Left lung (tissue), 10 donors: ENCODE data around the gene HECTD4. TPM values are rescaled to one million over a fixed set of nuclear protein-coding genes. Genes with fewer than 3 reads are reported as not detected.
"Not testable (repeated sequence)": the region's sequence is repeated elsewhere in the genome, so short reads cannot be mapped to it uniquely, and the experiment has no call there.

Experiments used
- ATAC-seq: fragments of 200-7000 bp; cut with Tn5 transposase; one replicate; pipeline ENCODE4 v1.9.1; 2020; ENCODE audit warnings: moderate library complexity
- DNase-seq, 4 donors: peaks; one replicate each; pipeline ENCODE4 v3.0.0-alpha.2; 2013 to 2020
- H3K27ac ChIP-seq, 2 donors: fragments of 200-600 bp; sonication (generic) in 1 of 2; one replicate each; pipeline versions ENCODE4 v1.5.0 to v1.8.0; 2020 to 2021
- H3K27me3 ChIP-seq, 2 donors: fragments of 200-600 bp; sonication (generic) in 1 of 2; one replicate each; pipeline versions ENCODE4 v1.5.0 to v1.8.0; 2020 to 2021
- H3K36me3 ChIP-seq, 2 donors: fragments of 200-600 bp; sonication (generic) in 1 of 2; one replicate each; pipeline versions ENCODE4 v1.5.0 to v1.8.0; 2020 to 2021
- H3K4me1 ChIP-seq, 2 donors: fragments of 200-600 bp; one replicate each; pipeline ENCODE4 v1.8.0; 2021
- H3K4me3 ChIP-seq, 2 donors: fragments of 200-600 bp; sonication (generic) in 1 of 2; one replicate each; pipeline versions ENCODE4 v1.5.0 to v1.8.0; 2020 to 2021; ENCODE audit warnings: mild to moderate bottlenecking in 1 of 2
- H3K9me3 ChIP-seq, 2 donors: fragments of 200-600 bp; sonication (generic) in 1 of 2; one replicate each; pipeline versions ENCODE4 v1.5.0 to v1.8.0; 2020 to 2021
- intact Hi-C, 2 donors: fragments of 100-400 bp; cut with DNase I; formaldehyde crosslinking; loops; one replicate each; pipeline versions ENCODE4 v1.11.2 to v1.14.2; 2022
- polyA plus RNA-seq, 6 donors: library from polyadenylated mRNA; unstranded; fragments of 120-200 nt; gene quantifications; one replicate each; pipeline ENCODE4 v1.2.1, GENCODE V29; 2013; ENCODE audit not compliant: insufficient read length in 6 of 6
- total RNA-seq, 2 donors: library from RNA; stranded (reverse); fragmentation: NEBNext Ultra II Directional; extraction: Animal tissue kit (Norgen Biotek cat#: 25700); gene quantifications; one replicate each; pipeline ENCODE4 v1.2.1, GENCODE V29; 2021
- TF ChIP-seq, protein P1 (sequence below), 2 donors: fragments of 200-600 bp; sonication (generic) in 1 of 2; IDR thresholded peaks; one replicate each; pipeline versions ENCODE4 v1.5.0 to v1.8.0; 2021; ENCODE audit warnings: antibody characterized with exemption in 2 of 2
- donor health status: DM: no; HTN: yes; CAD: no.
- donor health status: DM: no; HTN: no; CAD: no.

HECTD4 gene
- total and polyA plus RNA-seq, 8 donors = 41.3 to 78.6 (median 64.9) TPM

GRCh38 chr12:112401903-112402498 is 19.8 kb upstream of the HECTD4 start:
- Histone ChIP-seq H3K27me3 (no peaks in the 10 kb centered on the region), H3K4me1 (peaks cover under 1 to 12% of the 10 kb centered on the region in 2 donors), H3K27ac (no peak overlapping the region), H3K36me3 (peaks cover 0 to 36% of the 10 kb centered on the region in 2 donors), H3K4me3 (no peak overlapping the region), H3K9me3 (no peaks in the 10 kb centered on the region)
- DNase-seq (no peak), ATAC-seq (no peak)
- TF ChIP-seq, protein P1, sequence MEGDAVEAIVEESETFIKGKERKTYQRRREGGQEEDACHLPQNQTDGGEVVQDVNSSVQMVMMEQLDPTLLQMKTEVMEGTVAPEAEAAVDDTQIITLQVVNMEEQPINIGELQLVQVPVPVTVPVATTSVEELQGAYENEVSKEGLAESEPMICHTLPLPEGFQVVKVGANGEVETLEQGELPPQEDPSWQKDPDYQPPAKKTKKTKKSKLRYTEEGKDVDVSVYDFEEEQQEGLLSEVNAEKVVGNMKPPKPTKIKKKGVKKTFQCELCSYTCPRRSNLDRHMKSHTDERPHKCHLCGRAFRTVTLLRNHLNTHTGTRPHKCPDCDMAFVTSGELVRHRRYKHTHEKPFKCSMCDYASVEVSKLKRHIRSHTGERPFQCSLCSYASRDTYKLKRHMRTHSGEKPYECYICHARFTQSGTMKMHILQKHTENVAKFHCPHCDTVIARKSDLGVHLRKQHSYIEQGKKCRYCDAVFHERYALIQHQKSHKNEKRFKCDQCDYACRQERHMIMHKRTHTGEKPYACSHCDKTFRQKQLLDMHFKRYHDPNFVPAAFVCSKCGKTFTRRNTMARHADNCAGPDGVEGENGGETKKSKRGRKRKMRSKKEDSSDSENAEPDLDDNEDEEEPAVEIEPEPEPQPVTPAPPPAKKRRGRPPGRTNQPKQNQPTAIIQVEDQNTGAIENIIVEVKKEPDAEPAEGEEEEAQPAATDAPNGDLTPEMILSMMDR (IDR thresholded peaks at IDR 0.05) = no peak
- intact Hi-C loops = no loop called here

DNA sequence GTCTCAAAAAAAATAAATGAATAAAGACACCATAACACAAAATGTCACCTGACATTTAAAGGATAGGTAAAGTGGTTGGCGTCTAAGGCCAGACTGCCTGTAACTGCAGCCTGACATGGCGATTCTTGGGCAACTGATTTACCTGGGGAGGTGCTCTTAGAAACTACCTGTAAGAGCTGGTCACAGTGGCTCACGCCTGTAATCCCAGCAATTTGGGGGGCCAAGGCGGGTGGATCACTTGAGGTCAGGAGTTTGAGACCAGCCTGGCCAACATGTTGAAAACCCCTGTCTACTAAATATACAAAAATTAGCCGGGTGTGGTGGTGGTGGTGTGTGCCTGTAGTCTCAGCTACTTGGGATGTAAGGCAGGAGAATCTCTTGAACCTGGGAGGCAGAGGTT is 18.8 kb upstream of the HECTD4 start:
- Histone ChIP-seq H3K4me3 (no peak overlapping the region), H3K9me3 (no peaks in the 10 kb centered on the region), H3K4me1 (peaks cover 0 to 2% of the 10 kb centered on the region in 2 donors), H3K27me3 (no peaks in the 10 kb centered on the region), H3K36me3 (peaks cover 0 to 27% of the 10 kb centered on the region in 2 donors), H3K27ac (no peak overlapping the region)
- intact Hi-C loops = no loop called here
- ATAC-seq (no peak), DNase-seq (no peak)
- TF ChIP-seq, protein P1 (IDR thresholded peaks at IDR 0.05) = no peak

GRCh38 chr12:112393328-112393727 is 11.1 kb upstream of the HECTD4 start:
- Histone ChIP-seq H3K36me3 (no peaks in the 10 kb centered on the region), H3K27ac (no peak overlapping the region), H3K4me3 (no peak overlapping the region), H3K27me3 (no peaks in the 10 kb centered on the region), H3K9me3 (no peaks in the 10 kb centered on the region), H3K4me1 (no peaks in the 10 kb centered on the region)
- ATAC-seq = no peak
- DNase-seq = no peak
- TF ChIP-seq, protein P1 (IDR thresholded peaks at IDR 0.05) = no peak
- intact Hi-C loops = no loop called here

DNA sequence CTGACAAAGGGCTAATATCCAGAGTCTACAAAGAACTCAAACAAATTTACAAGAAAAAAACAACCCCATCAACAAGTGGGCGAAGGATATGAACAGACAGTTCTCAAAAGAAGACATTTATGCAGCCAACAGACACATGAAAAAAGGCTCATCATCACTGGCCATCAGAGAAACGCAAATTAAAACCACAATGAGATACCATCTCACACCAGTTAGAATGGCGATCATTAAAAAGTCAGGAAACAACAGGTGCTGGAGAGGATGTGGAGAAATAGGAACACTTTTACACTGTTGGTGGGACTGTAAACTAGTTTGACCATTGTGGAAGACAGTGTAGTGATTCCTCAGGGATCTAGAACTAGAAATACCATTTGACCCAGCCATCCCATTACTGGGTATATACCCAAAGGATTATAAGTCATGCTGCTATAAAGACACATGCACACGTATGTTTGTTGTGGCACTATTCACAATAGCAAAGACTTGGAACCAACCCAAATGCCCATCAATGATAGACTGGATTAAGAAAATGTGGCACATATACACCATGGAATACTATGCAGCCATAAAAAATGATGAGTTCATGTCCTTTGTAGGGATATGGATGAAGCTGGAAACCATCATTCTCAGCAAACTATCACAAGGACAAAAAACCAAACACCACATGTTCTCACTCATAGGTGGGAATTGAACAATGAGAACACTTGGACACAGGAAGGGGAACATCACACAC is 7.9 kb upstream of the HECTD4 start:
- not testable (repeated sequence) for H3K27ac ChIP-seq, ATAC-seq, H3K27me3 ChIP-seq, DNase-seq, H3K36me3 ChIP-seq, H3K4me3 ChIP-seq, H3K9me3 ChIP-seq
- H3K4me1 ChIP-seq = peaks cover 0 to 16% of the 10 kb centered on the region in 2 donors
- intact Hi-C loops = loop anchor here in 1 of 2 donors (10.0 kb wide), 1 partner anchor 195 kb away; no protein-coding TSS in a partner anchor

DNA sequence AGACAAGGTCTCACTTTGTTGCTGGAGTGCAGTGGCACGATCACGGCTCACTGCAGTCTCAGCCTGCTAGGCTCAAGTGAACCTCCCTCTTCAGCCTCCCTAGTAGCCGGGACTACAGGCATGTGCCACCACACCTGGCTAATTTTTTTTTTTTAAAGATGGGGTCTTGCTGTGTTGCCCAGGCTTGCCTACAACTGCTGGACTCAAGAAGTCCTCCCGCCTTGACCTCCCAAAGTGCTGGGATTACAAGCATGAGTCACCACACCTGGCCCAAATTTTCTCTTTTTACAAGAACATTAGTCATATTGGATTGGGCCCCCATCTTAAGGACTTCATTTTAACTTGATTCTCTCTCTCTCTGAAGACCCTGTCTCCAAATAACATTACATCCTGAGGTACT is 7.0 kb upstream of the HECTD4 start:
- TF ChIP-seq, protein P1 (IDR thresholded peaks at IDR 0.05) = no peak

More for the DNA sequence above, 7.0 kb upstream of the HECTD4 start:
- intact Hi-C loops = loop anchor here in 1 of 2 donors (10.0 kb wide), 1 partner anchor 194 kb away; no protein-coding TSS in a partner anchor
- Histone ChIP-seq H3K27ac (no peak overlapping the region), H3K4me1 (peaks cover 0 to 16% of the 10 kb centered on the region in 2 donors), H3K4me3 (no peak overlapping the region), H3K27me3 (peaks cover 0 to 6% of the 10 kb centered on the region in 2 donors), H3K9me3 (no peaks in the 10 kb centered on the region), H3K36me3 (no peaks in the 10 kb centered on the region)
- ATAC-seq = no peak
- DNase-seq = no peak
